ENCODE results near the gene C20orf144.
"Not testable (repeated sequence)": the region's sequence is repeated elsewhere in the genome, so short reads cannot be mapped to it uniquely, and the experiment has no call there.

Gene C20orf144

GRCh38 chr20:33644313-33645071, 17.6 kb upstream of the C20orf144 start:
- TF ChIP-seq CTCF (IDR thresholded peaks at IDR 0.05; ENCODE audit: low read depth, low read length, missing control alignments): no peak
- in situ Hi-C loops (cut with HindIII; ENCODE audit: low sequenced_read_pairs): no loop called here
- DNase-seq (ENCODE audit: low read depth): no peak
- H3K4me3 ChIP-seq (ENCODE audit: low read depth, low read length): no peak overlapping the region

GRCh38 chr20:33645072-33645358, 17.1 kb upstream of the C20orf144 start:
- in situ Hi-C loops (cut with HindIII; ENCODE audit: low sequenced_read_pairs): no loop called here
- no peak overlapping the region for H3K4me3 ChIP-seq (ENCODE audit: low read depth, low read length)
- TF ChIP-seq CTCF (IDR thresholded peaks at IDR 0.05; ENCODE audit: low read depth, low read length, missing control alignments): no peak
- no peak for DNase-seq (ENCODE audit: low read depth)

GRCh38 chr20:33645396-33645795, 16.7 kb upstream of the C20orf144 start:
- in situ Hi-C loops (cut with HindIII; ENCODE audit: low sequenced_read_pairs): no loop called here
- no peak for TF ChIP-seq CTCF (IDR thresholded peaks at IDR 0.05; ENCODE audit: low read depth, low read length, missing control alignments)
- DNase-seq (ENCODE audit: low read depth): no peak
- no peak overlapping the region for H3K4me3 ChIP-seq (ENCODE audit: low read depth, low read length)

- in situ Hi-C loops (cut with HindIII; ENCODE audit: low sequenced_read_pairs): no loop called here
- no peak overlapping the region for H3K4me3 ChIP-seq (ENCODE audit: low read depth, low read length)
- no peak for TF ChIP-seq CTCF (IDR thresholded peaks at IDR 0.05; ENCODE audit: low read depth, low read length, missing control alignments)
- DNase-seq (ENCODE audit: low read depth): no peak
Observed at GRCh38 chr20:33646191-33646590, 15.9 kb upstream of the C20orf144 start.

- H3K4me3 ChIP-seq (ENCODE audit: low read depth, low read length); in situ Hi-C loops (cut with HindIII; ENCODE audit: low sequenced_read_pairs); DNase-seq (ENCODE audit: low read depth): not testable (repeated sequence)
Observed at GRCh38 chr20:33646959-33647602, 15.0 kb upstream of the C20orf144 start.

- TF ChIP-seq CTCF (IDR thresholded peaks at IDR 0.05; ENCODE audit: low read depth, low read length, missing control alignments): no peak
- in situ Hi-C loops (cut with HindIII; ENCODE audit: low sequenced_read_pairs): no loop called here
- peak; percentile 95 for DNase-seq (ENCODE audit: low read depth)
- H3K4me3 ChIP-seq (ENCODE audit: low read depth, low read length): no peak overlapping the region
Observed at GRCh38 chr20:33647603-33648395, 14.3 kb upstream of the C20orf144 start.
